A549 (cell line): ENCODE data around the gene NLRC5.

ENCODE experiments used
- BHLHE40 ChIP-seq: IDR thresholded peaks from 2 replicates; pipeline ENCODE4 v1.6.1; 2012; ENCODE audit warnings: low read depth, low read length, inconsistent platforms
- CHD2 ChIP-seq: fragments of 150-350 bp; IDR thresholded peaks from 2 replicates; pipeline ENCODE4 v1.6.1; 2014; ENCODE audit warnings: low read length; ENCODE audit not compliant: partially characterized antibody
- HDAC2 ChIP-seq: fragments of 200-600 bp; sonication (generic); IDR thresholded peaks from 2 replicates; pipeline ENCODE4 v1.6.1; 2016
- HOXB13 ChIP-seq: fragments of 250-450 bp; sonication (Bioruptor Pico); IDR thresholded peaks from 2 replicates; pipeline ENCODE4 v1.5.0; 2020; ENCODE audit warnings: low read depth, mild to moderate bottlenecking, moderate library complexity
- POLR2A ChIP-seq: IDR thresholded peaks from 2 replicates; pipeline ENCODE4 v1.6.1; 2012; ENCODE audit warnings: mild to moderate bottlenecking, low read length
- RFX5 ChIP-seq: fragments of 450-650 bp; IDR thresholded peaks from 2 replicates; pipeline ENCODE4 v1.7.1; 2014; ENCODE audit warnings: antibody characterized with exemption, mild to moderate bottlenecking, moderate library complexity
- SMC3 ChIP-seq: fragments of >200 bp; sonication (Bioruptor Twin); formaldehyde crosslinking; IDR thresholded peaks from 3 replicates; pipeline ENCODE4 v1.6.1; 2018; ENCODE audit warnings: inconsistent platforms
- SREBF2 ChIP-seq: fragments of 450-650 bp; IDR thresholded peaks from 2 replicates; pipeline ENCODE4 v1.6.1; 2014; ENCODE audit warnings: mild to moderate bottlenecking, moderate library complexity
- ZC3H11A ChIP-seq: fragments of 450-650 bp; IDR thresholded peaks from 2 replicates; pipeline ENCODE4 v1.6.1; 2014; ENCODE audit warnings: antibody characterized with exemption, mild to moderate bottlenecking
- ZSCAN20 ChIP-seq: fragments of 250-450 bp; sonication (Bioruptor Pico); IDR thresholded peaks from 2 replicates; pipeline ENCODE4 v1.8.0; 2022; ENCODE audit warnings: mild to moderate bottlenecking, moderate library complexity
- TF ChIP-seq, protein P1 (sequence below): fragments of >200 bp; sonication (Bioruptor Twin); formaldehyde crosslinking; IDR thresholded peaks from 3 replicates; pipeline ENCODE4 v1.5.1; 2016
- TF ChIP-seq, protein P2 (sequence below): fragments of 450-650 bp; IDR thresholded peaks from 2 replicates; pipeline ENCODE4 v1.6.1; 2014; ENCODE audit warnings: antibody characterized with exemption

DNA sequence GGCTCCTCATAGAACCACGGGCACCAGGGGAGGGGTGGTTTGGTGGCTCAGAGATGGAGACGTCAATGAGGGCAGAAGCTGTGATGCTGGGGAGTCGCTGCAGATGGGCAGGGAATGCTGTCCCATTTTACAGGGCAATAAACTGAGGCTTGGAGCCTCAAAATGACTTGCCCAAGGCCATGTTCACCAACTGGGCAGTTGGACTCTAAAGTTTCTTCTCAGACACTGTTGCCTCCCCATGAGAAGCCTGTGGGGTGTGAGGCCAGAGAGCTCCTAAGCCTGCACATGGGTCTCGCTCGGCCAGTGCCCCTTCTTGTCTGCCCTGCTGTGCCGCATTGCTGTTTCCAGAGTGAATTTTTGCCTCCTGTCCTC is 141.6 kb downstream of the NLRC5 start:
- TF ChIP-seq SMC3 (no peak), ZC3H11A (no peak), HDAC2 (no peak), RFX5 (no peak), POLR2A (no peak), BHLHE40 (no peak), CHD2 (no peak), HOXB13 (CRISPR knock-in tag) (no peak), ZSCAN20 (CRISPR knock-in tag) (no peak), SREBF2 (no peak)
- TF ChIP-seq, protein P1, sequence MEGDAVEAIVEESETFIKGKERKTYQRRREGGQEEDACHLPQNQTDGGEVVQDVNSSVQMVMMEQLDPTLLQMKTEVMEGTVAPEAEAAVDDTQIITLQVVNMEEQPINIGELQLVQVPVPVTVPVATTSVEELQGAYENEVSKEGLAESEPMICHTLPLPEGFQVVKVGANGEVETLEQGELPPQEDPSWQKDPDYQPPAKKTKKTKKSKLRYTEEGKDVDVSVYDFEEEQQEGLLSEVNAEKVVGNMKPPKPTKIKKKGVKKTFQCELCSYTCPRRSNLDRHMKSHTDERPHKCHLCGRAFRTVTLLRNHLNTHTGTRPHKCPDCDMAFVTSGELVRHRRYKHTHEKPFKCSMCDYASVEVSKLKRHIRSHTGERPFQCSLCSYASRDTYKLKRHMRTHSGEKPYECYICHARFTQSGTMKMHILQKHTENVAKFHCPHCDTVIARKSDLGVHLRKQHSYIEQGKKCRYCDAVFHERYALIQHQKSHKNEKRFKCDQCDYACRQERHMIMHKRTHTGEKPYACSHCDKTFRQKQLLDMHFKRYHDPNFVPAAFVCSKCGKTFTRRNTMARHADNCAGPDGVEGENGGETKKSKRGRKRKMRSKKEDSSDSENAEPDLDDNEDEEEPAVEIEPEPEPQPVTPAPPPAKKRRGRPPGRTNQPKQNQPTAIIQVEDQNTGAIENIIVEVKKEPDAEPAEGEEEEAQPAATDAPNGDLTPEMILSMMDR, result no peak
- TF ChIP-seq, protein P2, sequence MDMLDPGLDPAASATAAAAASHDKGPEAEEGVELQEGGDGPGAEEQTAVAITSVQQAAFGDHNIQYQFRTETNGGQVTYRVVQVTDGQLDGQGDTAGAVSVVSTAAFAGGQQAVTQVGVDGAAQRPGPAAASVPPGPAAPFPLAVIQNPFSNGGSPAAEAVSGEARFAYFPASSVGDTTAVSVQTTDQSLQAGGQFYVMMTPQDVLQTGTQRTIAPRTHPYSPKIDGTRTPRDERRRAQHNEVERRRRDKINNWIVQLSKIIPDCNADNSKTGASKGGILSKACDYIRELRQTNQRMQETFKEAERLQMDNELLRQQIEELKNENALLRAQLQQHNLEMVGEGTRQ, result no peak
